GM12865 (cell line): Measurements from ENCODE around the gene CSN3.

Experiments
- DNase-seq: peaks from one replicate; pipeline ENCODE4 v3.0.0; 2010; ENCODE audit warnings: low read depth
- H3K4me3 ChIP-seq: 2 replicates; pipeline ENCODE4 v1.5.1; 2011; ENCODE audit warnings: mild to moderate bottlenecking, low read depth, low read length, control low read depth
- TF ChIP-seq, protein P1 (sequence below): IDR thresholded peaks from 2 replicates; pipeline ENCODE4 v1.5.1; 2011; ENCODE audit warnings: low read length, control low read depth, low read depth, inconsistent platforms; ENCODE audit not compliant: insufficient read depth; ENCODE audit errors: missing control alignments

CSN3 gene

DNA sequence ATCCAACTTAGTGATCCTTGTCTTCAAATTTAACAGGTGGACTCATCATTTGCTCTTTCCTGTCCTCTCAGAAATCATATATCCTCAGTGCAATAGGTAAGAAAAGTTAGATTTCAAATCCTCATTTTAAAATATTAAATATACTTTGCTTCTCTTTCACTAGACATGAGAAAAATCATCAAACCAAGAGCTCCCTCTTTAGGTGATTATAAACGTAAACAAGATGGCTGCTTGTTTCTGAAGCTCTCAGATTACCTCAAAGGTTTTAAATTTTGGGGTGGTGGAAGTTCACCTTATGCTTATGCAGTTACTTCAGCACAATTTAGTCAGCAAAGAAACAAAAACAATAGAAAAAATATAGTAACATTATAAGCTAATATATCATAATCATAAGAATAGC lies 27.3 kb downstream of the CSN3 start:
- peak; percentile 6 for DNase-seq
- TF ChIP-seq, protein P1, sequence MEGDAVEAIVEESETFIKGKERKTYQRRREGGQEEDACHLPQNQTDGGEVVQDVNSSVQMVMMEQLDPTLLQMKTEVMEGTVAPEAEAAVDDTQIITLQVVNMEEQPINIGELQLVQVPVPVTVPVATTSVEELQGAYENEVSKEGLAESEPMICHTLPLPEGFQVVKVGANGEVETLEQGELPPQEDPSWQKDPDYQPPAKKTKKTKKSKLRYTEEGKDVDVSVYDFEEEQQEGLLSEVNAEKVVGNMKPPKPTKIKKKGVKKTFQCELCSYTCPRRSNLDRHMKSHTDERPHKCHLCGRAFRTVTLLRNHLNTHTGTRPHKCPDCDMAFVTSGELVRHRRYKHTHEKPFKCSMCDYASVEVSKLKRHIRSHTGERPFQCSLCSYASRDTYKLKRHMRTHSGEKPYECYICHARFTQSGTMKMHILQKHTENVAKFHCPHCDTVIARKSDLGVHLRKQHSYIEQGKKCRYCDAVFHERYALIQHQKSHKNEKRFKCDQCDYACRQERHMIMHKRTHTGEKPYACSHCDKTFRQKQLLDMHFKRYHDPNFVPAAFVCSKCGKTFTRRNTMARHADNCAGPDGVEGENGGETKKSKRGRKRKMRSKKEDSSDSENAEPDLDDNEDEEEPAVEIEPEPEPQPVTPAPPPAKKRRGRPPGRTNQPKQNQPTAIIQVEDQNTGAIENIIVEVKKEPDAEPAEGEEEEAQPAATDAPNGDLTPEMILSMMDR = no peak
- H3K4me3 ChIP-seq = no peak overlapping the region

DNA sequence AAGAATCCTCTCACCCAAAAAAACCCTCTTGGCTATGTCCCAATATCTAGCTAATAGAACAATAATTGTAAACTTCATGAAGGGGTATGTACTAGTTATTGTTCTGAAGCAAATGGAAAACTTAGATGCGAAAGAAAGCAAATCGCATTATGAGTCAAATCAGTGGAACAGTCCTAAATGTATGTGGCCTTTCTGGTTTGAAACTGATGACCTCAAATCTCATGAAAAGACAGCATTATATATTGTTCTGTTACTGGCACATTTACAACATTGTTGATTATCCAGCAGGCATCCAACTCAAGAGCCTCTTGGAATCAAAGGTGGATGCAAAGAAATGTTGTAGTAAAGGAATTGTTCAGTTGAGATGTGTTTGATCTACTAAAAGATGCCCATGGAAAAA lies 34.7 kb downstream of the CSN3 start:
- no peak for DNase-seq
- no peak overlapping the region for H3K4me3 ChIP-seq
- TF ChIP-seq, protein P1 = no peak

DNA sequence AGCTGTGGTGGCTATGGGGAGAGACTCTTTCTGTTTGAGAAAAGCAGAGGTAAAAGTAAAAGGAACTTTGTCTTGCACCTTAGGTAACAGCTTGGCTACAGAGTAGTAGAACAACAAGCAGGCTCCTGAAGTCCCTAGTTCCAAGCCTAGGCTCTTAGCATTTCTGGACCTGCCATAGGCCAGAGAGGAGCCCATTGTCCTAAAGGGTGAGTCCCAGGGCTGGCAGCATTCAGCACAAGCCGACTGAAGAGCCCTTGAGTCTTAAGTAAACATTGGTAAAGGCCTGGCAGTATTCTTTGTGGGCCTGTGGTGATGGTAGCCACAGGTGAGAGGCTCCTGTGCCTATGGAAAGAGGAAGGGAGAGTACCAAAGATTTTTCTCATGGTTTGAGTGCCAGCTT lies 38.2 kb downstream of the CSN3 start:
- no peak overlapping the region for H3K4me3 ChIP-seq
- TF ChIP-seq, protein P1 = no peak
- no peak for DNase-seq

DNA sequence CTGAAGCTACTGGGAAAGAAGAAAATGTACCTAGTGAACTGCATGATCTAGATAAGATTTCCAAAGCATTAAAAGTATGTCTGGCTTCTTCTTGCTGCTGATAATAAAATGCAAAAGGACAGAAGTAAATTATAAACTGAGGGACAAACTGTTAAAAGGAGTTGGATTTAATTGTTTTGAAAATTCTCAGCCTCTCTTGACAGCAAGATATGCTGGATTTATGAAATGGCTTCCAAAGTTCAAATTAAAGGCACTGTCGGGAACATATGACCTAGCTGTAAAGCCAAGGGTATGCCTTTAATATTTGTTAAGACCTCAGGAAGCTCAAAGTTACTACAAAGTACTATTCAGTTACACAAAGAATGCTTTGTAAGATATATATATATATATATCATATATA lies 46.3 kb downstream of the CSN3 start:
- TF ChIP-seq, protein P1 = no peak
- DNase-seq = no peak
- H3K4me3 ChIP-seq = no peak overlapping the region

DNA sequence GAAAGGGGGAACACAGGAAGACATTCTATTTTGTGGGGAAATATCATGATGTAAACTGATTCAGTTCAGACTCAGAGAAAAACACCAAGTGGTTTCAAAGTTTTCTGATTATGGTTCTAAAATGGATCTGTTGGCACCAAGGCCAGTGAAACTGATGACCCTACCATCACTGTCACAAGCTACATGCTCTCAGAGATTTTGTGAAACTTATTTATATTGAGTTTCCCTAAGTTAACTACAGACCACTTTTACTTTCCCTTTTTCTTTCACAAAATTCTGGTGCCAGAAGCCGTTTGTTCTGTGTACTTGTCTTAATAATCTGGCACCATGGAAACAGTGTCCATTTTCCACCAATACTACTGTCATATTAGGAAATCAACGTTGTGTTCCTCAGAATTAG lies 48.9 kb downstream of the CSN3 start:
- TF ChIP-seq, protein P1 = no peak
- no peak for DNase-seq
- no peak overlapping the region for H3K4me3 ChIP-seq

DNA sequence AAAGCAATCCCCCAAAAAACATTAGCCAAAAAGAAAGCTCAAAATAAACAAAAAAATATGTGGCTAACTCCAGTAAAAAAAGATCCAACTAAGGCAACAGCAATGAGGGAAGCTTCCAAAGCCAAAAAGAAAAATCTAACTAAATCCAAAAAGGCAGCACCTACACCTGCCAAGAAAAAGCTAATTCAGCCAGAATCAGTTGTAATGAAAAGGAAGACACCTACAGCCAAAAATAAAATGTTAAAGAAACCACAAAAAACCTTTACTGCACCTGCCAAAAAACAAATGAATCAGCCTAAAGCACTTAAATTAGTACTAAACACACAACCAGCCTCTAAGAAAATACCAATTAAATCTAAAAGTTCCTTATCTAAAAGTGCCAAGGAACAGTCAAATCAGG lies 55.2 kb downstream of the CSN3 start:
- H3K4me3 ChIP-seq = no peak overlapping the region
- TF ChIP-seq, protein P1 = no peak
- no peak for DNase-seq

DNA sequence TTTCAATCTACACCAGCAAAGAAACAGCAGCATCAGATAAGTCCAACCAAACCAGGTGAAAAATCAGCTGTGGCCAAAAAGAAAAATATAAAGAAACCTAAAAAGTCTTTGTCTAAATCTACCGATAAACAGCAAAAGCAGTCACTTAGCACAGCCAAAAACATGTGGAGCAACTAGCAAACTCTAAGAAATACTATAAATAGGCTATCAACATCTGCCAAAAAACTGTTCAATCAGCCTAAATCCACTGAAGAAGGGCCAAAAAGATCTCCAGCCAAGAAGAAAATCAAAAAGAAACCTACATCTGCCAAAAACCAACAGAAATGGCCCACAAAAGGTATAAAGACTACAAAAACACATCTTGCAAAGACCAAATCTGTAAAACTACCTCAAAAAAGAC lies 55.7 kb downstream of the CSN3 start:
- H3K4me3 ChIP-seq = no peak overlapping the region
- TF ChIP-seq, protein P1 = no peak
- no peak for DNase-seq
